ENCODE data around the gene ESPL1. TPM values are rescaled to one million over a fixed set of nuclear protein-coding genes. Genes with fewer than 3 reads are reported as not detected.
A peak's percentile ranks its signal among the peaks of the same experiment; 100 is the strongest.

ESPL1 gene
- total and polyA plus RNA-seq, 2 of the 13 experiments (the other 11 are each of a cell fraction or from before 2014, with no cell fraction given): 5.8 to 11.5 TPM

GRCh38 chr12:53220694-53221202 lies 47.4 kb upstream of the ESPL1 start (continued):
- no peak for TF ChIP-seq KAT2B (IDR thresholded peaks at IDR 0.05; ENCODE audit: borderline replicate concordance, low read depth, low read length)
- no peak for TF ChIP-seq TFAP4 (IDR thresholded peaks at IDR 0.05; ENCODE audit: borderline replicate concordance, low read depth)
- no peak for TF ChIP-seq PRMT3 (CRISPR knock-in tag; IDR thresholded peaks at IDR 0.05; ENCODE audit: borderline replicate concordance, low read depth)
- TF ChIP-seq SALL1 (CRISPR knock-in tag; IDR thresholded peaks at IDR 0.05): no peak
- TF ChIP-seq YEATS2 (CRISPR knock-in tag; IDR thresholded peaks at IDR 0.05; ENCODE audit: borderline replicate concordance): 0 out of 2 replicates have a peak, but pooled peaks have one; percentile 17
- TF ChIP-seq TBP (CRISPR knock-in tag; IDR thresholded peaks at IDR 0.05): no peak
- TF ChIP-seq TAF1 (CRISPR knock-in tag; IDR thresholded peaks at IDR 0.05): 0 out of 2 replicates have a peak, but pooled peaks have one; percentile 16
- TF ChIP-seq, protein P1, sequence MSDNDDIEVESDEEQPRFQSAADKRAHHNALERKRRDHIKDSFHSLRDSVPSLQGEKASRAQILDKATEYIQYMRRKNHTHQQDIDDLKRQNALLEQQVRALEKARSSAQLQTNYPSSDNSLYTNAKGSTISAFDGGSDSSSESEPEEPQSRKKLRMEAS (IDR thresholded peaks at IDR 0.05): no peak; the same call in none of the 2 replicates
- TF ChIP-seq, protein P2, sequence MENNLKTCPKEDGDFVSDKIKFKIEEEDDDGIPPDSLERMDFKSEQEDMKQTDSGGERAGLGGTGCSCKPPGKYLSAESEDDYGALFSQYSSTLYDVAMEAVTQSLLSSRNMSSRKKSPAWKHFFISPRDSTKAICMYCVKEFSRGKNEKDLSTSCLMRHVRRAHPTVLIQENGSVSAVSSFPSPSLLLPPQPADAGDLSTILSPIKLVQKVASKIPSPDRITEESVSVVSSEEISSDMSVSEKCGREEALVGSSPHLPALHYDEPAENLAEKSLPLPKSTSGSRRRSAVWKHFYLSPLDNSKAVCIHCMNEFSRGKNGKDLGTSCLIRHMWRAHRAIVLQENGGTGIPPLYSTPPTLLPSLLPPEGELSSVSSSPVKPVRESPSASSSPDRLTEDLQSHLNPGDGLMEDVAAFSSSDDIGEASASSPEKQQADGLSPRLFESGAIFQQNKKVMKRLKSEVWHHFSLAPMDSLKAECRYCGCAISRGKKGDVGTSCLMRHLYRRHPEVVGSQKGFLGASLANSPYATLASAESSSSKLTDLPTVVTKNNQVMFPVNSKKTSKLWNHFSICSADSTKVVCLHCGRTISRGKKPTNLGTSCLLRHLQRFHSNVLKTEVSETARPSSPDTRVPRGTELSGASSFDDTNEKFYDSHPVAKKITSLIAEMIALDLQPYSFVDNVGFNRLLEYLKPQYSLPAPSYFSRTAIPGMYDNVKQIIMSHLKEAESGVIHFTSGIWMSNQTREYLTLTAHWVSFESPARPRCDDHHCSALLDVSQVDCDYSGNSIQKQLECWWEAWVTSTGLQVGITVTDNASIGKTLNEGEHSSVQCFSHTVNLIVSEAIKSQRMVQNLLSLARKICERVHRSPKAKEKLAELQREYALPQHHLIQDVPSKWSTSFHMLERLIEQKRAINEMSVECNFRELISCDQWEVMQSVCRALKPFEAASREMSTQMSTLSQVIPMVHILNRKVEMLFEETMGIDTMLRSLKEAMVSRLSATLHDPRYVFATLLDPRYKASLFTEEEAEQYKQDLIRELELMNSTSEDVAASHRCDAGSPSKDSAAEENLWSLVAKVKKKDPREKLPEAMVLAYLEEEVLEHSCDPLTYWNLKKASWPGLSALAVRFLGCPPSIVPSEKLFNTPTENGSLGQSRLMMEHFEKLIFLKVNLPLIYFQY (CRISPR knock-in tag; IDR thresholded peaks at IDR 0.05; ENCODE audit: borderline replicate concordance): no peak
- no peak for TF ChIP-seq ZNF552 (CRISPR knock-in tag; IDR thresholded peaks at IDR 0.05; ENCODE audit: borderline replicate concordance)
- no peak for TF ChIP-seq HNRNPH1 (optimal IDR thresholded peaks at IDR 0.05; ENCODE audit: low read depth, low read length)
- TF ChIP-seq ZNF883 (CRISPR knock-in tag; IDR thresholded peaks at IDR 0.05; ENCODE audit: not compliant biosample characterization): no peak
- no peak for TF ChIP-seq ZNF597 (CRISPR knock-in tag; IDR thresholded peaks at IDR 0.05)
- no peak for TF ChIP-seq SETDB1 (CRISPR knock-in tag; IDR thresholded peaks at IDR 0.05; ENCODE audit: borderline replicate concordance)
- TF ChIP-seq KLF9 (CRISPR knock-in tag; IDR thresholded peaks at IDR 0.05; ENCODE audit: low read depth): no peak
- no peak for TF ChIP-seq RELA (CRISPR knock-in tag; IDR thresholded peaks at IDR 0.05)
- TF ChIP-seq ATF7-NPFF (CRISPR knock-in tag; IDR thresholded peaks at IDR 0.05; ENCODE audit: low read depth): no peak
- TF ChIP-seq ZNF800 (CRISPR knock-in tag; IDR thresholded peaks at IDR 0.05): peak; percentile 84; the same call in 1 of the 2 replicates
- no peak for TF ChIP-seq KLF13 (CRISPR knock-in tag; IDR thresholded peaks at IDR 0.05)
- TF ChIP-seq ZBTB7B (CRISPR knock-in tag; IDR thresholded peaks at IDR 0.05): 0 out of 2 replicates have a peak, but pooled peaks have one; percentile 12
- no peak; the same call in 1 of the 2 replicates for TF ChIP-seq FOXA3 (CRISPR knock-in tag; IDR thresholded peaks at IDR 0.05)
- no peak for TF ChIP-seq ZNF674 (CRISPR knock-in tag; IDR thresholded peaks at IDR 0.05; ENCODE audit: low read depth)
- no peak for TF ChIP-seq NR2F2 (IDR thresholded peaks at IDR 0.05; ENCODE audit: borderline replicate concordance, low read depth)
- TF ChIP-seq ZNF224 (CRISPR knock-in tag; IDR thresholded peaks at IDR 0.05): no peak

All from HepG2 (cell line).